Fibroblast of lung (primary cell): Measurements from ENCODE around the gene LRP1. TPM values are rescaled to one million over a fixed set of nuclear protein-coding genes. Genes with fewer than 3 reads are reported as not detected.

ENCODE experiments used
- DNase-seq, 2 donors: peaks; one replicate each; pipeline versions ENCODE4 v3.0.0 to v3.0.0-alpha.2; 2010; ENCODE audit warnings: low read depth in 2 of 2
- H2AFZ ChIP-seq: 2 replicates; pipeline ENCODE4 v1.5.1; 2012; ENCODE audit warnings: low read length, control low read depth, inconsistent platforms
- H3K27ac ChIP-seq: 2 replicates; pipeline ENCODE4 v1.5.1; 2011; ENCODE audit warnings: low read length, control low read depth; ENCODE audit not compliant: insufficient read depth
- H3K27me3 ChIP-seq: 2 replicates; pipeline ENCODE4 v1.5.1; 2011; ENCODE audit warnings: mild to moderate bottlenecking, low read length; ENCODE audit not compliant: control insufficient read depth, insufficient read depth
- H3K36me3 ChIP-seq: 2 replicates; pipeline ENCODE4 v1.5.1; 2011; ENCODE audit warnings: low read length; ENCODE audit not compliant: control insufficient read depth, insufficient read depth
- H3K4me1 ChIP-seq: 2 replicates; pipeline ENCODE4 v1.5.1; 2011; ENCODE audit warnings: low read length; ENCODE audit not compliant: control insufficient read depth, insufficient read depth; ENCODE audit errors: extremely low read depth
- H3K4me2 ChIP-seq: 2 replicates; pipeline ENCODE4 v1.5.1; 2011; ENCODE audit warnings: low read length, control low read depth; ENCODE audit not compliant: insufficient read depth; ENCODE audit errors: extremely low read depth
- H3K4me3 ChIP-seq, 4 experiments: fragments of 200-600 bp in 1 of 4; sonication (generic) in 1 of 4; replicated peaks in 1 of 4; 2 replicates each; pipeline ENCODE4 v1.5.1; 2011 to 2016; ENCODE audit warnings: low read length in 4 of 4, low read depth in 3 of 4, mild to moderate bottlenecking in 3 of 4, control low read depth in 2 of 4, inconsistent platforms in 1 of 4, mixed read lengths in 1 of 4; ENCODE audit not compliant: insufficient read depth in 1 of 4; ENCODE audit errors: control extremely low read depth in 1 of 4
- H3K79me2 ChIP-seq: 2 replicates; pipeline ENCODE4 v1.5.1; 2012; ENCODE audit warnings: mild to moderate bottlenecking, low read length, inconsistent platforms; ENCODE audit not compliant: control insufficient read depth, insufficient read depth
- H3K9ac ChIP-seq: 2 replicates; pipeline ENCODE4 v1.5.1; 2011; ENCODE audit warnings: mild to moderate bottlenecking, low read length, control low read depth; ENCODE audit not compliant: insufficient read depth
- H3K9me3 ChIP-seq: 2 replicates; pipeline ENCODE4 v1.5.1; 2012; ENCODE audit warnings: low read depth, low read length; ENCODE audit not compliant: control insufficient read depth, insufficient read depth
- H4K20me1 ChIP-seq: 2 replicates; pipeline ENCODE4 v1.5.1; 2011; ENCODE audit warnings: low read length; ENCODE audit not compliant: control insufficient read depth, insufficient read depth; ENCODE audit errors: extremely low read depth
- CTCF ChIP-seq, 2 donors: IDR thresholded peaks in 1 of 2; conservative IDR thresholded peaks in 1 of 2; 1 replicate in 1 of 2; 2 replicates in 1 of 2; pipeline ENCODE4 v1.5.1; 2011 to 2012; ENCODE audit warnings: low read length in 2 of 2, control low read depth in 1 of 2, inconsistent platforms in 1 of 2, low read depth in 1 of 2, mild to moderate bottlenecking in 1 of 2
- EZH2 ChIP-seq: IDR thresholded peaks from 2 replicates; pipeline ENCODE4 v1.5.1; 2012; ENCODE audit warnings: low read length, control low read depth, mild to moderate bottlenecking; ENCODE audit errors: missing control alignments
- polyA plus RNA-seq, 2 donors: library from polyadenylated mRNA; depleted of rRNA in 1 of 2; stranded (reverse) in 1 of 2; unstranded in 1 of 2; fragments of >200 nt; gene quantifications; 2 replicates each; pipeline ENCODE4 v1.2.1, GENCODE V29; 2011 to 2012; ENCODE audit warnings: missing spikeins in 1 of 2
- total RNA-seq: library from RNA; depleted of rRNA; stranded (reverse); fragments of >200 nt; gene quantifications from 2 replicates; pipeline ENCODE4 v1.2.1, GENCODE V29; 2014

Gene LRP1
- total and polyA plus RNA-seq, 2 donors (not counting 1 experiment from before 2014, with no cell fraction given) = 92.2 to 464 TPM

GRCh38 chr12:57223191-57224165, 95.2 kb downstream of the LRP1 start:
- Histone ChIP-seq H3K36me3 (no peaks in the 10 kb centered on the region), H4K20me1 (no peaks in the 10 kb centered on the region), H2AFZ (no peak overlapping the region), H3K9ac (no peak overlapping the region), H3K27me3 (peaks cover 29% of the 10 kb centered on the region), H3K4me1 (peaks cover 7% of the 10 kb centered on the region), H3K27ac (no peak overlapping the region), H3K4me2 (no peak overlapping the region), H3K79me2 (no peaks in the 10 kb centered on the region), H3K9me3 (no peaks in the 10 kb centered on the region), H3K4me3 (no peak overlapping the region)
- no peak for DNase-seq
- TF ChIP-seq CTCF (conservative IDR thresholded peaks at IDR 0.05 in 1 of 2, IDR thresholded peaks at IDR 0.05 in 1 of 2; ENCODE audit: low read depth in 1 of 2, low read length in 2 of 2) (no peak), EZH2 (no peak)

- H4K20me1 ChIP-seq = no peaks in the 10 kb centered on the region
- peaks cover 23% of the 10 kb centered on the region for H3K27me3 ChIP-seq
- peaks cover 11% of the 10 kb centered on the region for H3K4me1 ChIP-seq
- DNase-seq = no peak
- H3K36me3 ChIP-seq = no peaks in the 10 kb centered on the region
- no peak overlapping the region for H3K27ac ChIP-seq
- H3K4me3 ChIP-seq = no peak overlapping the region
- H3K79me2 ChIP-seq = no peaks in the 10 kb centered on the region
- H2AFZ ChIP-seq = no peak overlapping the region
- H3K9ac ChIP-seq = no peak overlapping the region
- no peaks in the 10 kb centered on the region for H3K9me3 ChIP-seq
- no peak overlapping the region for H3K4me2 ChIP-seq
- TF ChIP-seq EZH2 (peak; percentile 9), CTCF (conservative IDR thresholded peaks at IDR 0.05 in 1 of 2, IDR thresholded peaks at IDR 0.05 in 1 of 2; ENCODE audit: low read depth in 1 of 2, low read length in 2 of 2) (no peak)
Measured at GRCh38 chr12:57224278-57224972, 96.1 kb downstream of the LRP1 start.

GRCh38 chr12:57224973-57225679, 96.8 kb downstream of the LRP1 start:
- Histone ChIP-seq H3K4me2 (no peak overlapping the region), H3K9me3 (no peaks in the 10 kb centered on the region), H3K36me3 (no peaks in the 10 kb centered on the region), H4K20me1 (no peaks in the 10 kb centered on the region), H3K4me1 (peaks cover 11% of the 10 kb centered on the region), H3K79me2 (peaks cover 5% of the 10 kb centered on the region), H3K27ac (no peak overlapping the region), H3K9ac (no peak overlapping the region), H2AFZ (no peak overlapping the region), H3K4me3 (no peak overlapping the region), H3K27me3 (peaks cover 17% of the 10 kb centered on the region)
- TF ChIP-seq CTCF (conservative IDR thresholded peaks at IDR 0.05 in 1 of 2, IDR thresholded peaks at IDR 0.05 in 1 of 2; ENCODE audit: low read depth in 1 of 2, low read length in 2 of 2) (peak; percentile 22 to 37), EZH2 (no peak)
- DNase-seq = peak in 1 of 2 donors; percentile 32
